ENCODE measurements around the gene CCR2. TPM values are rescaled to one million over a fixed set of nuclear protein-coding genes. Genes with fewer than 3 reads are reported as not detected.
"Not testable (repeated sequence)": the region's sequence is repeated elsewhere in the genome, so short reads cannot be mapped to it uniquely, and the experiment has no call there.

Gene CCR2
- polyA plus RNA-seq (2013, experiment 1 of 2; ENCODE audit: insufficient read length): not detected
- polyA plus RNA-seq (2013, experiment 2 of 2; ENCODE audit: insufficient read length): not detected

DNA sequence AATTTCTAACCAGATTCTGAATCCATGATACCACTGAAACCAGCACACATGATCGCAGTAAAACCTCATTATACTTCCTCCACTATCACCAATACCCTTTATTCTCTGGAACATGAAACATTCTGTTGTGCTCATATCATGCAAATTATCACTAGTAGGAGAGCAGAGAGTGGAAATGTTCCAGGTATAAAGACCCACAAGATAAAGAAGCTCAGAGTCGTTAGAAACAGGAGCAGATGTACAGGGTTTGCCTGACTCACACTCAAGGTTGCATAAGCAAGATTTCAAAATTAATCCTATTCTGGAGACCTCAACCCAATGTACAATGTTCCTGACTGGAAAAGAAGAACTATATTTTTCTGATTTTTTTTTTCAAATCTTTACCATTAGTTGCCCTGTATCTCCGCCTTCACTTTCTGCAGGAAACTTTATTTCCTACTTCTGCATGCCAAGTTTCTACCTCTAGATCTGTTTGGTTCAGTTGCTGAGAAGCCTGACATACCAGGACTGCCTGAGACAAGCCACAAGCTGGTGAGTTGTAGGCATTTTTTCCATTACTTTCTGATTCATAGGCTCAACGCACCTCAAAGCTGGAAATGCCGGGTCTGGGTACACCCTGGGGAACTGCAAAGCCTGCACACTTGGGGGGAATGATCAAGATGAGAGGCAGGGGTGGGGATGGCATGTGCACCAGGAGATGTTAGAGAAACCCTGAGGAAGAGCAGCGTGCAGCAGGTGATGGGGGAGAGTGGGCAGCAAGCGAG, at the start of gene CCR2:
CCR2 (plus strand) TSS at position 465 of the 764 bp plus-strand sequence. CDS start 3,417 bp downstream, outside the sequence.
- no peak for DNase-seq

DNA sequence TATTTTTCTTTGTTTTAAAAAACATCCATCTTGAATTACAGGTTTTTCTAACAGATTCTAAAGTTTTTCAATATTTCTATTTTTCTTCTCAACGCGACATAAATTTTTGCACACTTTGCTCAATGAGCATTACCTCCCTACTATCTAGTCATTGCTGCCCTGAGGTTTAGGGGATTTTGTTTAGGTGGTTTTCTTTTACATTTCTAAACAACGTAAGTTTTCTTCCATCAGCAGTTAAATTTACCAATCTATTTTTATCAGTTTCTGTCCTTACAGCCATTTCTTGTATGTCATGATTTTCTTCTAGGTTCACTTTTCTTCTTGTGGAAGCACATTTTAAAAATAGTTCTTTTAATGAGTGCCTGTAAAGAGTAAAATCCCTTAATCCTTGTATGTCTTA, 49.2 kb upstream of the CCR2 start:
- DNase-seq: no peak

DNA sequence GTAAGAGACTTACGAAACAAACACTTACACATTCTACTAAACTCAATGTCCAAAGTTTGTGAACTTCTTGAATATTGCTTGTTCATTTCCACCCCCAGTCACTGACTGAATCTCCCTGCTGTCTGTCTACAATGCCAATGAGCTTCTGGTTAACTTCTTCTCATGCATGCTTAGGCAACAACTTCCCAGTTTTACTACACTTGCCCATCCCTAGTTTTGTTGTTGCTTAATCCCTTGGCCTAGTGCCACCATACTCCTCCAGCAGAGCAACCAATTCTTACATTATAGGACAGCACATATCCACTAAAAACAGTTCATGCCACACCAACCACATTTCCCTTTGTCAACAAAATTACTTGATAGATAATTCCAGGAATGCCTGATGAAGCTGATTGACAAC, 40.9 kb upstream of the CCR2 start:
- no peak for DNase-seq

DNA sequence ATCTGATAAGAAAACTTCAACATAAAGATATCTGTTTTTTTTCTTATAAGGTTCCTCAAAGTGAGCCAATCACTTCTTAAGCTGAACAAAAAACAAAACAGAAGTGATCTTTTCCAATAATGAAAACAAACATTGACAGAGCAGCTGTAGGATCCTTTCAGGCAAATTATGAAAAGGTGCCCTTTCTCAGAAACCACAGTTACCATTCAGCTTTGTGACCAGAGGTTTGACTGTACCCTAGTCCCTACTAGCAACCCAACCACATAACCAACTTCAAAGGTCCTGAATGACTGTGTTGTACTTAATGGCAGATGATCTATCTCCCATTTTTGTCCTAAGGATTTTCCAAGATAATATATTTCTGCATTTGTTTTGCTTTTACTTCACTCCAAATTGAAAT, 39.4 kb upstream of the CCR2 start:
- no peak for DNase-seq

DNA sequence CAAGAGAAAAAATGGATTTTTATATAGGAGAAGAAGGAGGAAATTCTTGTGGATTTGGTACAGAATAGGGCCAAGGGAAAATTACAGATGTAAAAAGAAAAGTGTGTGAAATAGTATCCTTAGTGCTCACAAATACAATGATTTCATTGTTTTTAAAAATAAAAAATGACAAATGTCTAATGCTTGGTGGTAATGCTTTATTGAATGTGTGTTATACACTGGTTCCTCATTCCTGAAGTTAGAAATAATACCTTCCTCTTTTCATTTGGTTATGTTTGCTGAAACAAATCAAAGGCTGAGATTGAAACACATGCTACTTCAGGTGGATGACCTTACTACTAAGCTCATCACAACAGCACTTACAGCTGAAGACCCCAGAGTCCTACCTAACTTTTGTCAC, 37.7 kb upstream of the CCR2 start:
- no peak for DNase-seq

DNA sequence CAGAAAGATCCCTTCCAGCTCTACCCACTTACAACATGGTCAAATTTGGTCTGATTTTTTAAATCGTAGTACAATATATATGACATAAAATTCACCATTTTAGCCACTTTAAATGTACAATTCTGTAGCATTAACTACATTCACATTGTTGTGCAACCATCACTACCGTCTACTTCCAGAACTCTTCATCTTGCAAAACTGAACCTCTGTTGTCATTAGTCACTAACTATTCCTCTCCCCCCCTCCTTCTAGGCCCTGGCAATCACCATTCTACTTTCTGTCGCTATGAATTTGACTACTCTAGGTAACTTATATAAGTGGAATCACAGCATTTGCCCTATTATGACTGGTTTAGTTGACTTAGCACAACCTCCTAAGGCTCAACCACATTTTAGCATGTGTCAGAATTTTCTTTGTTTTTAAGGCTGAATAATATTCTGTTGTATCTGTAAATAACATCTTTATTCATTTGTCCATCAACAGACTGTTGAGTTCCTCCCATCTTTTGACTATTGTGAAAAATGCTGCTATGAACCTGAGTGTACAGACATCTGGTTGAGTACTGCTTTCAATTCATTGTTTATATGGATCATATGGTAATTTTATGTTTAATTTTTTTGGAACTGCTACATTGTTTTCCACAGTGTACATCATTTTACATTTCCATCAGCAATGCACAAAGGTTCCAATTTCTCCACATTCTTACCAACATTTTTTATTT, 35.5 kb upstream of the CCR2 start:
- DNase-seq: no peak

DNA sequence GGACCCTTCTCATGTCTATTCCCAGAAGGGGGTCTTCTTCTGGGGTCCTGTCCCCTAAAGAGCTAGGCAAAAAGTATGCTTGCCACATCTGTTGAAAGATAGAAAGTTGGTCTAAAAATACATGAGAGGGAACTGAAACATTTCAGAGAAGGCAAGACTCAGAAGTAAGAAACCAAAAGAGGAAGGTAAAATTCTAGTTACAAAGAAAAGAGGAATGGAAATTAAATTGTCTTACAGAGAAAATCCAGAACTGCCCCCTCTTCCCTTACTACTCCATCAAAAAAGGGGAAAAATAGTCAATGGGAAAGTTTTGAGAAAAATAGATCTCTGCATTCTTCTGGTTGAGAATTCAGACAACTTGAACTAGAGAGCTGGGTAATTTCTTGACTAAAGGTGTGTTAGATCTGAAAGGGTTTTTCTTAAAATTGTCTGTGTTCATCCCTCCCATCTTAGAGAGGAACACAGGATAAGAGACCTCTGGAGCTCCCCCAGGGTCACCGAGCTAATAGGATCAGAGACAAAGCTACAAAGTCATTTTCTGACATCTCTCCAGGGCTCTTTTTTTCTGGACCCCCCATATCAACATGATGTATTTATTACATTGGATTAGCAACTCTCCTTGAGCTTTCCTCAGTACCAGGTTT, 32.3 kb upstream of the CCR2 start:
- no peak for DNase-seq

DNA sequence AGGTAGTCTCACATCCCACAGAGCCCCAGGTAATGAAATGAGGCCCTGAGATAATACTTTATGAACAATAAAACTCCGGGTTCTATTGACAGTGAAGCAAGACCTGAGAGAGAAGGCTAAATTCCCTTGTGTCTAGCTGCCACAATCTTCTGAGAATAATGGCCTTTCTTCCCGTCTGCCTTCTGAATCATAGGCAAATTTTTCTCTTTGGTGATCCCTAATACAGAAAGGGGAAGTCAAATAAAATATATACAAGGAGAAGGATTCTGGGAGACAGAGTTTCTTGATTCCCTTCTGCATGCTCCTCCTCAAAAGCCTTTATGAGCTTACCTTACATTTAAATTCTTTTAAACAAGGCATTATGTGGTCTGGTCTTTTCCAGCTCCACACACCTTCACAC, 29.9 kb upstream of the CCR2 start:
- no peak for DNase-seq

DNA sequence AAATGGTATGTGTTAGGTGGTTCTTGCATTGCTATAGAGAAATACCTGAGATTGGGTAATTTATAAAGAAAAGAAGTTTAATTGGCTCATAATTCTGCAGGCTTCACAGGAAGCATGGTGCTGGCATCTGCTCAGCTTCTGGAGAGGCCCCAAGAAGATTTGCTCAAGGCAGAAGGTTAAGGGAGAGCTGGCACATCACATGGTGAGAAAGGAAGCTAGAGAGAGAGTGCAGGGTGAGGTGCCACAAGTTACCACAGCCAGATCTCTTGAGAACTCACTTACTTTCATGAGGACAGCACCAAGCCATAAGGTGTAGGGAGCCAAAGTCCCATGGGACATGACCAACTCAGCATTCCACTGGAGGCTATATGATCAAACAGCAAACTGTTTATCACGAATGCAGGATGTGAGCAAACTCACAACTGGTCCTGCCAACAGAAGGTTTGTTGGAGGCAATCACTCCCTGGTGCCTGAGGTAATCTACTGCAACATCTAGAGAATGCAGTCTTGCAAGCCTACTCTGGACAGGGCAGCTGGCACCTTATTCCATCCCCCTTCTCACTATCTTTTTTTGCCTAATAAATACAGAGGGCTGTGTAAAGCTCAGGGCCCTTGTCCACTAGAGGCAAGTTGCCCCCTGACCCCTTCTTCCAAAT, 28.1 kb upstream of the CCR2 start:
- no peak for DNase-seq

DNA sequence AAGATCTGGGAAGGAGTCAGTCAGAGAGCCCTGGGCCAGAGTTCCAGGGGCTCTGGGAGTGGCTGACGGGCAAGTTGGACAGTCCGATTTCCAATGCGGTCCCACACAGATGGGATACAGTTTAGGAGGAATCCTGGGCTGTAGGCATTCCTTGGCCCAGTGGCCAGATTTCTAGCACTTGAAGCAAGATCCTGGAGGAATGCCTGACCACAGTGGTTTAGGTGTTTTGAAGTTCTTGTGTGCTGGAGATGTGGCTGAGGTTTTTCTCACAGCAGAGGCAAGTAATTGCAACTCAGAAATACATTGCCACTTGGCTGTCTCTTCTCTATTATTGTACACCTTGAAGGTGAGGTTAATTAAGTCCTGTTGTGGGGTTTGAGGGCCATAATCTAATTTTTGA, 23.2 kb upstream of the CCR2 start:
- not testable (repeated sequence) for DNase-seq

DNA sequence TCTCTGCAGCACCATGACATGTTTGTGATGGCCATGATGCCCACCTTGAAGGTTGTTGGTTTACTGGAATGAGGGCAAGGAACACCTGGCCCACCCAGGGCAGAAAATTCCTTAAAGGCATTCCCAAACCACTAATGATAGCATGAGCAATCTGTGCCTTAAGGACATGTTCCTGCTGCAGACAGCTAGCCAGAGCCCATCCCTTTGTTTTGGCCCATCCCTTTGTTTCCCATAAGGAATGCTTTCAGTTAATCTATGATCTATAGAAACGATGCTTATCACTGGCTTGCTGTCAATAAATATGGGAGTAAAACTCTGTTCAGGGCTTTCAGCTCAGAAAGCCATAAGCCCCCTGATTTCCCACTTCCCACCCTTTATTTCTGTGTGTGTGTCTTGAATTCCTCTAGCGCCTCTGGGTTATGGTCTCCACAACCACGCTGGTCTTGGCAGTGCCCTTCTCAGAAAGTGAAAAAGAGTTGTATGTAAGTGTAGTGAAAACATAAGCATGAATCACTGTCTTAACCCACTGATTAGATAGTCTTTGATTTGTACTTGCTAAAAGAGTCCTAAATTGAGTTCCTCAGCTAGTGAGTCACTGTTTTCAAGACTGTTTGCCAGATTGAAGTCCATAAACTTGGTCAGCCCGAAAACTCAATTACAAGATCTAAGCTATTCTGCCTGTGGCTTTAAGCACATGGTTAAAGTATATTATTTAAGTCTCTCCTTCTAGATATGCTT, 19.0 kb upstream of the CCR2 start:
- peak; percentile 4 for DNase-seq

DNA sequence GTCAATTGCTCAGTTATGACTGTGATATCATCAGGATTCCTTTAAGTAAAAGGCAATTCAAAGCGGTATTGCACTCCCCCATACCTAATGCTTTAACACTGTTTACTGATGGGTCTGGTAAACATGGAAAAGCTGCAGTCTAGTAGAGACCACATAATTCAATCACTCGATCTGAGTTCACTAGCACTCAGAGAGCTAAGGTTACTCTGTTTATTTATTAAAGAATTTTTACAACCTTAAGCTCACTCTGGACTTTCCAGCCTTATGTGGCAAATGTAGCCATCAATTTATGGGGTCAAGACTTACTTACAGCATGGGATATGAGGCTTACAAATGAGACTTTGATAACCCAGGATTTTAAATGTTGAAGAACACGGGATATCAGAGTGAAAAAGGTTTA, 18.4 kb upstream of the CCR2 start:
- DNase-seq: no peak

DNA sequence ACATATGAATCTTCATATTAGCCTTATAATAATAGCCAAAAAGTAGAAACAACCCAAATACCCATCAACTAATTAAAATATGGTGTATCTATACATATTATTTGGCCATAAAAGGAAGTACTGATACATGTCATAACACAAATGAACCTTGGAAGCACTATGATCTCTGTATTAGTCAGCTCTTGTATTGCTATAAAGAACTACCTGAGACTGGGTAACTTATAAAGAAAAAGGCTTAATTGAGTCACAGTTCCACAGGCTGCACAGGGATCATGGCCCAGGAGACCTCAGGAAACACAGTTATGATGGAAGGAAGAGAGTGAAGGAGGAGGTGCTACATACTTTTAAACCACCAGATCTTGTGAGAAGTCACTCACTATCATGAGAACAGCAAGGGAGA, 16.0 kb upstream of the CCR2 start:
- no peak for DNase-seq

DNA sequence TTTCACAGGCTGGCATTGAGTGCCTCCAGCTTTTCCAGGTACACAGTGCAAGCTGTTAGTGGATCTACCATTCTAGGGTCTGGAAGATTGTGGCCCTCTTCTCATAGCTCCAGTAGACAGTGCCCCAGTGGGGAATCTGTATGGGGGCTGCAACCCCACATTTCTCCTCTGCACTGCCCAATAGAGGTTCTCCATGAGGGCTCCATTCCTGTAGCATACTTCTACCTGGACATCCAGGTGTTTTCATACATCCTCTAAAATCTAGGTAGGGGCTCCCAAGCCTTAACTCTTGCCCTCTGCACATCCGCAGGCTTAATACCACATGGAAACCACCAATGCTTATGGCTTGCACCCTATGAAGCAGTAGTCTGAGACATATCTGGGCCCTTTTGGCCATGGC, 15.1 kb upstream of the CCR2 start:
- DNase-seq: no peak

DNA sequence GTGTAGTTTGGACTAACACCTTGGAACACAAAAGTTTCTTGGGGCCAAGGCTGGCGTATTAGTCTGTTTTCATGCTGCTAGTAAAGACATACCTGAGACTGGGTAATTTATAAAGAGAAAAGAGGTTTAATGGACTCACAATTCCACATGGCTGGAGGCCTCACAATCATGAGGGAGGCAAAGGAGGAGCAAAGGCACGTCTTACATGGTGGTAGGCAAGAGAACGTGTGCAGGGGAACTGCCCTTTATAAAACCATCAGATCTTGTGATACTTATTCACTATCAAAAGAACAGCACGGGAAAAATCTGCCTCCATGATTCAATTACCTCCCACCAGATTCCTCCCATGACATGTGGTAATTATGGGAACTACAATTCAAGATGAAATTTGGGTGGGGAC, 9.4 kb upstream of the CCR2 start:
- DNase-seq: no peak

DNA sequence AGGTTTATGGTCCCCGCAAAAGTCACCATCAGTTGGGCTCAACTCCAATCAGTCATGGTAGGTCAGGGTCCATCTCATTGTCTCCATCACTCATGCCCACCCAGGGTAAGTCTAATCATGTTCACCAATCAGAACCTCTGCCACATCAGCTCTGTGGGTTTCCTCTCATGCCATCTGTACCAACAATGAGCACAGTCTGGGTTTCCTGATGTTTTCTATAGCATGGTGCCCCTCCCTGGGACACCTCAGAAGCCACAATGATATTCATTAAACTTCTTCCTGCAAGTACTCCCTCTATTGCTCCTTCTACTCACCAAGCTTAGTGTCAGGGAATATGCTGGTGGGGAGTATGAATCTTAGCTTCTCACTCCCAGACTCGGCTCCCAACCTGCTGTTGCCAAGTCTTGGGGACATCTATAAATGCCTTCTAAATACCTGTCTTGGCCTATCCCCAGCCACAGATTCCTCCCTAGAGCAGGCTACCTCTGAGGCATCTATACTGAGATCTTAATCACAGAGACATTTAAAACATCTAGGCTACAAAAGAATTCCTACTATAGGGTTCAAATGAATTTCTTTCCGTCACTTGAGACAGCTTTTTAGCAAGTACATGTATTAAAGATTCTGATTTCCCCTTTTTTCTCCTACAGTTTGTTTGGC, 5.0 kb upstream of the CCR2 start:
- no peak for DNase-seq

DNA sequence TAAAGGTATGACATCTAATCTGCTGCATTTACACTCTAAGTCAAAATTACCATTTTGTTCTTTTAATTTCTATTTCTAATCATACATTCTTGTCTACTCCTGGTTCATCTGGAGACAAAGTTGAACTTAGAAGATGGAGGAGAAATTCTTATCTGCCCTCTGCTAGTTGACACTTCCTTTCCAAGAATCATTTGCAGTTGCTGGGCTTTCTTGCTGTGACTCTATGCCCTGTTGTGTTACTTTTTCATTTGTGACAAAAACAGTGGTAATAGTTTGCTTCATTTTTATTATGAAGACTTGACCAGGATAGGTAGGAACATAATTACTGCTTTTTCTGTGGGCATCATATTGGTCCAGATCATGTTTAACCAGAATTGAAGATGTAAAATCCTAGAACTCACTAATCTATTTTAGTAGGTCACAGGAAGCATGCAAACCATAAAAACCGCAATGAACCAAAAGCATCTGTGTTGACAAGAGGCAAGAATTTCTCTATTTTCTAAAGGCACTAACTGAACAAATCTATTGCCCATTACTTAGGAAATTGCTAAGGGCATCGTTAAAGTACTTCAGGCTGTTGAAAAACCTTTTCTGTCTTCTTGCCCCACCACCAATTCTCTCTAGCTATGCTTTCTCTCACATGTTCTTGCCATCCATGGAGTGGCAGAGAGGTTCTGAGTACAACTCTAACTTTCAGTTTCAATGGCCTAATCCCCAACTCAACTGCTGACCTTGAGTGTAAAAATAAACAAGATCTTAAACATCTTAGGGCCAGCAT, 4.2 kb upstream of the CCR2 start:
- no peak for DNase-seq

DNA sequence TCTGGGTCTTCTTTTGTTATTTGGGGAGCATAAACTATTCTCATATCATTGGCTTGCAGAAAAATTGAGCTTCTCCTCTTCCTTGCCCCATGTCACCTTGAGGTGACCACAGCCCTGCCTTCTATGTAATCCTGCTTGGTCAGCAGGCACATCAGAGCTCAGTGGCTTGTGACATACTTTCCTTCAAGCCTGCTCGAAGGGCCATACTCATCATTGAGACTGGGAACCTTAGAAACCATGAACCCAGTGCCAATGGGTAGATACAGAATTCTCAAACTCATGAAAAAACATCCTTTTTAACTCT, 3.7 kb upstream of the CCR2 start:
- no peak for DNase-seq

DNA sequence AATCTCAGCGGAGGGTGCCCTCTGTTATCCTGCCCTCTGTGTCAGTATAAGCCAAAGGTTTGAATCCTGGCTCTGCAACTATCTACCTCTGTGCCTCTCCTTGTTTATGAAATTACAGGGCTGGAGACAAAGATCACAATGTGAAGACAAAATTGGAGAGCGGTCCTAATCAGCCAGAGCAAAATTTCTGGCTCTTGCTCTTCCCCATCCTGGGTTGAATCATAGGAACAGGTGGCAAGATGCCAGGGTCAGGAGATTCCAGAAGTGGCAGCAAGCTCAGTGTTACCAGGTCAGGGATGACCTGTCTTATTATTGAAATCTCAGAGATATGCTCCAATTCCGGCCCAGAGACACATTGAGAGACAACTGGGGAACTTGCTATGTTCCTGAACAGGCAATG, 2.3 kb upstream of the CCR2 start:
- no peak for DNase-seq

DNA sequence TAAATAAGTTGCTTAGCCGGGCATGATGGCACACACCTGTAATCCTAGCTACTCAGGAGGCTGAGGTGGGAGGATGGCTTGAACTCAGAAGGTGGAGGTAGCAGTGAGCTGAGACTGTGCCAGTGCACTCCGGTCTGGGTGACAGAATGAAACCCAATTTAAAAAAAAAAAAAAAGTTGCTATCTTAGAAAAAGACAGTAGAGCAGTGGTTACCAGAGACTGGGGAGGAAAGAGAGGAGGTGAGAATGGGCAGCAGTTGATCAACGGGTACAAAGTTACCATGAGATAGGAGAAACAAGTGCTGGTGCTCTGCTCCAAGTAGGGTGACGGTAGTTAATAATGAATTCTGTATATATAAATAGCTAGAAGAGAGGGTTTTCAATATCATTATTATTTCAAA, 821 bp upstream of the CCR2 start:
- no peak for DNase-seq

DNA sequence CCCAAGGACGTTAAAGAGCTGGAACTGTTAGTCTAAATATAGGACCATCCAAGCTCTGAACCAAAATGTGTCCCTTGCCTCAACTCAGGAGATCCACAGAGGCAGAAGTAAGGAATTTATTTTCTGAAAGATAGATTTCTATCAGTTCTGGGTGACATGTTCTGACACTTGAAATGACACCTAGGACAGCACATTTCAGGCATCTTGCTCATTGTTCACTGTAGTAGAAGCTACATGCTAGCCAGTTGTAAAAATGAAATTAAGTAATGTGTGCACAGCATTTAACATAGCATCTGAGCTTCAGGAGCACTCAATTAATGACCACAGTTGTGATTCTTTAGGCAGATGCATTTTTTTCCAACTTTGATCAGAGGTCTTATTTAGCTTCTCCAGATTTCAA, 567 bp downstream of the CCR2 start:
- no peak for DNase-seq
